ENCODE results near the gene CGGBP1. TPM values are rescaled to one million over a fixed set of nuclear protein-coding genes. Genes with fewer than 3 reads are reported as not detected.

Gene CGGBP1
- polyA plus RNA-seq, 2 of the 4 experiments (the other 2 are of a cell fraction), result 43.8 to 136 TPM

DNA sequence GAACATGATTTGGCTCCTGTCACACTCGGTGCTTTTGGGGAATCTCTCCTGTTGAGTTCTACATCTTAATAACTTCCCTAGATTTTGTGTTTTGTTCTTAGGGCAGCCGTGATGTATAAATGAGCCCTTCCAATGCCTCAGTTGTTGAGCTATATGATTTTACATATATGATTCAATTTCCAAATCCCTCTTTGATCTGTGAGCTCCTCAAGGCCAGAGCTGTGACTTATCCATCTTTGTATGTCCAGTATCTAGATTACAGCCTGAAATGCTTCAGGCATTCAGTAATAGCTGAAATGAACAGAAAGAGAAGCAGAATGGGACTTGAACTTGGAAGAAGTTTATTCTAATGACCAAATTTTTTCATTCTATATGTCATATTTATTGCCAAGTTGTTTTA lies 26.6 kb downstream of the CGGBP1 start:
- Histone ChIP-seq H3K27ac (peak overlapping the region; percentile 63 to 81), H3K4me2 (peak overlapping the region; percentile 85), H3K4me3 (peak overlapping the region; percentile 41), H3K4me1 (peaks cover 6% of the 10 kb centered on the region; the same call in 2 of the 3 replicates), H3K9me3 (no peaks in the 10 kb centered on the region)
- 22% methylated on average over 2 of the region's 2 CpGs for WGBS (ENCODE audit: missing lambda C conversion rate)
- CTCF ChIA-PET, result interaction anchor here (0.6 to 1.6 kb wide), 3 partner anchors 10 to 1340 kb away, joined by 3 to 6 read pairs (median 5); no protein-coding TSS in a partner anchor
- ATAC-seq (peak in 1 of 2 experiments; percentile 34; a peak in 2 of 6 replicates), DNase-seq (ENCODE audit: low read depth in 1 of 2, low spot score in 1 of 2) (no peak), FAIRE-seq (no peak)
- POLR2A ChIA-PET, result no interaction called here
- TF ChIP-seq RFX5 (IDR thresholded peaks at IDR 0.05), result no peak
- TF ChIP-seq SREBF2 (IDR thresholded peaks at IDR 0.05), result no peak
- TF ChIP-seq, protein P1, sequence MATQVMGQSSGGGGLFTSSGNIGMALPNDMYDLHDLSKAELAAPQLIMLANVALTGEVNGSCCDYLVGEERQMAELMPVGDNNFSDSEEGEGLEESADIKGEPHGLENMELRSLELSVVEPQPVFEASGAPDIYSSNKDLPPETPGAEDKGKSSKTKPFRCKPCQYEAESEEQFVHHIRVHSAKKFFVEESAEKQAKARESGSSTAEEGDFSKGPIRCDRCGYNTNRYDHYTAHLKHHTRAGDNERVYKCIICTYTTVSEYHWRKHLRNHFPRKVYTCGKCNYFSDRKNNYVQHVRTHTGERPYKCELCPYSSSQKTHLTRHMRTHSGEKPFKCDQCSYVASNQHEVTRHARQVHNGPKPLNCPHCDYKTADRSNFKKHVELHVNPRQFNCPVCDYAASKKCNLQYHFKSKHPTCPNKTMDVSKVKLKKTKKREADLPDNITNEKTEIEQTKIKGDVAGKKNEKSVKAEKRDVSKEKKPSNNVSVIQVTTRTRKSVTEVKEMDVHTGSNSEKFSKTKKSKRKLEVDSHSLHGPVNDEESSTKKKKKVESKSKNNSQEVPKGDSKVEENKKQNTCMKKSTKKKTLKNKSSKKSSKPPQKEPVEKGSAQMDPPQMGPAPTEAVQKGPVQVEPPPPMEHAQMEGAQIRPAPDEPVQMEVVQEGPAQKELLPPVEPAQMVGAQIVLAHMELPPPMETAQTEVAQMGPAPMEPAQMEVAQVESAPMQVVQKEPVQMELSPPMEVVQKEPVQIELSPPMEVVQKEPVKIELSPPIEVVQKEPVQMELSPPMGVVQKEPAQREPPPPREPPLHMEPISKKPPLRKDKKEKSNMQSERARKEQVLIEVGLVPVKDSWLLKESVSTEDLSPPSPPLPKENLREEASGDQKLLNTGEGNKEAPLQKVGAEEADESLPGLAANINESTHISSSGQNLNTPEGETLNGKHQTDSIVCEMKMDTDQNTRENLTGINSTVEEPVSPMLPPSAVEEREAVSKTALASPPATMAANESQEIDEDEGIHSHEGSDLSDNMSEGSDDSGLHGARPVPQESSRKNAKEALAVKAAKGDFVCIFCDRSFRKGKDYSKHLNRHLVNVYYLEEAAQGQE (IDR thresholded peaks at IDR 0.05), result no peak
- TF ChIP-seq MYC (IDR thresholded peaks at IDR 0.05; ENCODE audit: borderline replicate concordance, low read length), result no peak
- TF ChIP-seq, protein P2, sequence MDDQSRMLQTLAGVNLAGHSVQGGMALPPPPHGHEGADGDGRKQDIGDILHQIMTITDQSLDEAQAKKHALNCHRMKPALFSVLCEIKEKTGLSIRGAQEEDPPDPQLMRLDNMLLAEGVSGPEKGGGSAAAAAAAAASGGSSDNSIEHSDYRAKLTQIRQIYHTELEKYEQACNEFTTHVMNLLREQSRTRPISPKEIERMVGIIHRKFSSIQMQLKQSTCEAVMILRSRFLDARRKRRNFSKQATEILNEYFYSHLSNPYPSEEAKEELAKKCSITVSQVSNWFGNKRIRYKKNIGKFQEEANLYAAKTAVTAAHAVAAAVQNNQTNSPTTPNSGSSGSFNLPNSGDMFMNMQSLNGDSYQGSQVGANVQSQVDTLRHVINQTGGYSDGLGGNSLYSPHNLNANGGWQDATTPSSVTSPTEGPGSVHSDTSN (IDR thresholded peaks at IDR 0.05), result no peak
- TF ChIP-seq, protein P3, sequence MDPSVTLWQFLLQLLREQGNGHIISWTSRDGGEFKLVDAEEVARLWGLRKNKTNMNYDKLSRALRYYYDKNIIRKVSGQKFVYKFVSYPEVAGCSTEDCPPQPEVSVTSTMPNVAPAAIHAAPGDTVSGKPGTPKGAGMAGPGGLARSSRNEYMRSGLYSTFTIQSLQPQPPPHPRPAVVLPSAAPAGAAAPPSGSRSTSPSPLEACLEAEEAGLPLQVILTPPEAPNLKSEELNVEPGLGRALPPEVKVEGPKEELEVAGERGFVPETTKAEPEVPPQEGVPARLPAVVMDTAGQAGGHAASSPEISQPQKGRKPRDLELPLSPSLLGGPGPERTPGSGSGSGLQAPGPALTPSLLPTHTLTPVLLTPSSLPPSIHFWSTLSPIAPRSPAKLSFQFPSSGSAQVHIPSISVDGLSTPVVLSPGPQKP (IDR thresholded peaks at IDR 0.05; ENCODE audit: low read depth, low read length), result no peak
- TF ChIP-seq, protein P4, sequence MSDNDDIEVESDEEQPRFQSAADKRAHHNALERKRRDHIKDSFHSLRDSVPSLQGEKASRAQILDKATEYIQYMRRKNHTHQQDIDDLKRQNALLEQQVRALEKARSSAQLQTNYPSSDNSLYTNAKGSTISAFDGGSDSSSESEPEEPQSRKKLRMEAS (IDR thresholded peaks at IDR 0.05), result no peak
- TF ChIP-seq POLR2A (IDR thresholded peaks at IDR 0.05; ENCODE audit: low read length), result no peak
- TF ChIP-seq, protein P5, sequence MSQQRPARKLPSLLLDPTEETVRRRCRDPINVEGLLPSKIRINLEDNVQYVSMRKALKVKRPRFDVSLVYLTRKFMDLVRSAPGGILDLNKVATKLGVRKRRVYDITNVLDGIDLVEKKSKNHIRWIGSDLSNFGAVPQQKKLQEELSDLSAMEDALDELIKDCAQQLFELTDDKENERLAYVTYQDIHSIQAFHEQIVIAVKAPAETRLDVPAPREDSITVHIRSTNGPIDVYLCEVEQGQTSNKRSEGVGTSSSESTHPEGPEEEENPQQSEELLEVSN (IDR thresholded peaks at IDR 0.05; ENCODE audit: borderline replicate concordance, low read depth), result no peak
- TF ChIP-seq, protein P6, sequence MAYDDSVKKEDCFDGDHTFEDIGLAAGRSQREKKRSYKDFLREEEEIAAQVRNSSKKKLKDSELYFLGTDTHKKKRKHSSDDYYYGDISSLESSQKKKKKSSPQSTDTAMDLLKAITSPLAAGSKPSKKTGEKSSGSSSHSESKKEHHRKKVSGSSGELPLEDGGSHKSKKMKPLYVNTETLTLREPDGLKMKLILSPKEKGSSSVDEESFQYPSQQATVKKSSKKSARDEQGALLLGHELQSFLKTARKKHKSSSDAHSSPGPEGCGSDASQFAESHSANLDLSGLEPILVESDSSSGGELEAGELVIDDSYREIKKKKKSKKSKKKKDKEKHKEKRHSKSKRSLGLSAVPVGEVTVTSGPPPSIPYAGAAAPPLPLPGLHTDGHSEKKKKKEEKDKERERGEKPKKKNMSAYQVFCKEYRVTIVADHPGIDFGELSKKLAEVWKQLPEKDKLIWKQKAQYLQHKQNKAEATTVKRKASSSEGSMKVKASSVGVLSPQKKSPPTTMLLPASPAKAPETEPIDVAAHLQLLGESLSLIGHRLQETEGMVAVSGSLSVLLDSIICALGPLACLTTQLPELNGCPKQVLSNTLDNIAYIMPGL (CRISPR knock-in tag; IDR thresholded peaks at IDR 0.05; ENCODE audit: borderline replicate concordance), result no peak
- TF ChIP-seq RCOR1 (IDR thresholded peaks at IDR 0.05; ENCODE audit: low read depth, low read length), result no peak
- TF ChIP-seq, protein P7, sequence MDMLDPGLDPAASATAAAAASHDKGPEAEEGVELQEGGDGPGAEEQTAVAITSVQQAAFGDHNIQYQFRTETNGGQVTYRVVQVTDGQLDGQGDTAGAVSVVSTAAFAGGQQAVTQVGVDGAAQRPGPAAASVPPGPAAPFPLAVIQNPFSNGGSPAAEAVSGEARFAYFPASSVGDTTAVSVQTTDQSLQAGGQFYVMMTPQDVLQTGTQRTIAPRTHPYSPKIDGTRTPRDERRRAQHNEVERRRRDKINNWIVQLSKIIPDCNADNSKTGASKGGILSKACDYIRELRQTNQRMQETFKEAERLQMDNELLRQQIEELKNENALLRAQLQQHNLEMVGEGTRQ (IDR thresholded peaks at IDR 0.05), result no peak

DNA sequence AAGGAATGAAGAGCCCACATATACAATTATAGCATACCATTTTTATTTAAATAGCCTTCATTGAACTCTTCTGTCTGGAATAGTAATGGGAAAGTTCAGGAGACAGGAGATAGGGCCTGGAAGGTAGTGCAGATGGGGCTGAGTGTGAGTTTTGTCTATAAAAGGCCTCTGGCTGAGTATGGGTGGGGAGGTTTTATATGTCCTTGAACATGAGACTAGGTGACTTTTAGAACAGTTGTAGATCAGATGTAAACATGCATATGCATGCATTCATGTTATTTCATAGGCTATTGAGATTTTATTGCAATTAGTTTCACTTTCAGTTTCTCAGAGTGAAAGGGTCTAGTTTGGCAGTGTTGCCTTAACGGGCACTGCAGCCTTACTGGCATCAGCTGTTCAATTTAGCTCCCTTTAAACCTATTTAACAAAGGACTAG lies 27.1 kb downstream of the CGGBP1 start:
- H3K9me3 ChIP-seq, result no peaks in the 10 kb centered on the region
- ATAC-seq (peak; percentile 79 to 80; a peak in 5 of 6 replicates), DNase-seq (ENCODE audit: low read depth in 1 of 2, low spot score in 1 of 2) (peak in 1 of 2 experiments; percentile 19), FAIRE-seq (no peak)
- 0% methylated on average over 1 of the region's 1 CpG for WGBS (ENCODE audit: missing lambda C conversion rate)
- H3K4me2 ChIP-seq, result peak overlapping the region; percentile 85
- CTCF ChIA-PET, result interaction anchor here (0.6 to 1.6 kb wide), 3 partner anchors 11 to 1339 kb away, joined by 3 to 6 read pairs (median 5); no protein-coding TSS in a partner anchor
- POLR2A ChIA-PET, result no interaction called here
- H3K4me1 ChIP-seq, result peaks cover 6% of the 10 kb centered on the region; the same call in 2 of the 3 replicates
- peak overlapping the region; percentile 41 for H3K4me3 ChIP-seq
- peak overlapping the region; percentile 63 to 81 for H3K27ac ChIP-seq
- TF ChIP-seq CBX8 (IDR thresholded peaks at IDR 0.05), result no peak
- no peak for TF ChIP-seq HOXB5 (CRISPR knock-in tag; IDR thresholded peaks at IDR 0.05)
- TF ChIP-seq JUN (IDR thresholded peaks at IDR 0.05), result no peak
- TF ChIP-seq ESRRA (IDR thresholded peaks at IDR 0.05; ENCODE audit: borderline replicate concordance, low read length), result no peak
- TF ChIP-seq NPAS2 (CRISPR knock-in tag; IDR thresholded peaks at IDR 0.05; ENCODE audit: borderline replicate concordance), result no peak
- no peak for TF ChIP-seq HEYL (CRISPR knock-in tag; IDR thresholded peaks at IDR 0.05)
- no peak for TF ChIP-seq SMC3 (IDR thresholded peaks at IDR 0.05)
- no peak for TF ChIP-seq RNF2 (IDR thresholded peaks at IDR 0.05; ENCODE audit: borderline replicate concordance, low read depth)
- no peak for TF ChIP-seq TP53 (CRISPR knock-in tag; IDR thresholded peaks at IDR 0.05)
- no peak for TF ChIP-seq HDAC2 (IDR thresholded peaks at IDR 0.05)
- TF ChIP-seq, protein P8, sequence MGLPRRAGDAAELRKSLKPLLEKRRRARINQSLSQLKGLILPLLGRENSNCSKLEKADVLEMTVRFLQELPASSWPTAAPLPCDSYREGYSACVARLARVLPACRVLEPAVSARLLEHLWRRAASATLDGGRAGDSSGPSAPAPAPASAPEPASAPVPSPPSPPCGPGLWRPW (IDR thresholded peaks at IDR 0.05), result no peak
- no peak for TF ChIP-seq ZNF302 (CRISPR knock-in tag; IDR thresholded peaks at IDR 0.05)
- TF ChIP-seq, protein P9, sequence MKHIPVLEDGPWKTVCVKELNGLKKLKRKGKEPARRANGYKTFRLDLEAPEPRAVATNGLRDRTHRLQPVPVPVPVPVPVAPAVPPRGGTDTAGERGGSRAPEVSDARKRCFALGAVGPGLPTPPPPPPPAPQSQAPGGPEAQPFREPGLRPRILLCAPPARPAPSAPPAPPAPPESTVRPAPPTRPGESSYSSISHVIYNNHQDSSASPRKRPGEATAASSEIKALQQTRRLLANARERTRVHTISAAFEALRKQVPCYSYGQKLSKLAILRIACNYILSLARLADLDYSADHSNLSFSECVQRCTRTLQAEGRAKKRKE (CRISPR knock-in tag; IDR thresholded peaks at IDR 0.05; ENCODE audit: low read depth), result no peak
- TF ChIP-seq TFCP2L1 (CRISPR knock-in tag; IDR thresholded peaks at IDR 0.05), result no peak
- no peak for TF ChIP-seq RARB (CRISPR knock-in tag; IDR thresholded peaks at IDR 0.05)

All from A549 (cell line).